ENCODE measurements around the gene PIWIL4.
"Not testable (repeated sequence)": the region's sequence is repeated elsewhere in the genome, so short reads cannot be mapped to it uniquely, and the experiment has no call there.

PIWIL4 gene

GRCh38 chr11:94549146-94549545 lies 18.0 kb upstream of the PIWIL4 start:
- DNase-seq: no peak

DNA sequence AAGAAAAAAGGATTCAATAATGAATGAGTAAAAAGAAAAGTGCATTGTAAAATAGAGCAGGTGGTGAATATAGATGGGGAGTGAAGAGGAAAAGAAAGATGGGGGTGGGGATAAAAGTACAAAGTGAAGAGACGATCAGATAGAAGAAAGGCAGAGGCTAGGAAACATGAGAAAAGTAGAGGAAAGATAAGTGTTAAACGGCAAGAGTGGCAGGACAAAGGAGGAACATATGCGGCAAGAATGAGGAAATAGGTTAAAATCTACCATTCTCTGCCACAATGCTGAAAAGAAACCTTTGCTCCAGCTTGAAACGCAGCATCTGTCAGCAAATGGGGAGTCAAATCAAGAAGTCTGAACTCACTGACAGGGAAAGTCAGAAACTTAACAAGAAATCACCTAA lies 16.7 kb upstream of the PIWIL4 start:
- no peak for DNase-seq

DNA sequence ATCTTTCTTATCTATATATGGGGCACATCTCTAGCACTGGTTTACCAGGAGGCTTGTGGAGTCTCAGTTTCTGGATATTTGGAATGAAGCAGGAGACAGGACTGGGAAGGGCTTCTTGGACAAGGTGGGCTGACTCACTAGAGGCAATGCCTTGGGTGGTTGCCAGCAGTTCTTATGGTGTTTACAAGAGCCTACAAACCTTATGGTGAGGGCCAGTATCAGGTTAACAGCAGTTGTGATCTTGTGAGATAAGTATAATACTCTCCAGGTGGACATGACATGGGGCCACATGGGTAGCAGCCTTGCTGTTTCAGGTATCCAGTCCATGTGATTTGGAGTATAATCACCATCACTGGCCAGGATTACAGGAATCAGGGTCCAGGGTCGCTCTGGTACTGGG lies 13.2 kb upstream of the PIWIL4 start:
- no peak for DNase-seq

DNA sequence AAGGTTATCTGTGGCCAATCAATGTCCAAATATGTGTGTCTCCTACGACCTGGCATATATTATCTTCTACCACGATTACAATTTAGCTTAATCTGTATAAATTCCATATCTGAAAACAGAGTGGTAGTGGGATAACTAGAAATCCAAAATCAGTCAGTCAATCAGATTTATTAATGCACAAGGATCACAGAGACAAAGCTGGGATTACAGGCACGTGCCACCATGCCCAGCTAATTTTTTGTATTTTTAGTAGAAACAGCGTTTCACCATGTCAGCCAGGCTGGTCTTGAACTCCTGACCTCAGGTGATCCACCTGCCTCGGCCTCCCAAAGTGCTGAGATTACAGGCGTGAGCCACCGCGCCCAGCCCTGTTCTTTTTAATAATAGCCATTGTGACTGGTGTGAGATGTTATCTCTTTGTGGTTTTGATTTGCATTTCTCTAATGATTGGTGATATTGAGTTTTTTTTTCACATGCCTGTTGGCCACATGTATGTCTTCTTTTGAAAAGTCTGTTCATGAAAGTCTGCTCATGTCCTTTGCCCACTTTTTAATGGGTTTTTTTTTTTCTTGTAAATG lies 11.3 kb upstream of the PIWIL4 start:
- not testable (repeated sequence) for DNase-seq

- no peak for DNase-seq
Measured at GRCh38 chr11:94557421-94557820, 9.7 kb upstream of the PIWIL4 start.

- no peak for DNase-seq
Measured at GRCh38 chr11:94557992-94558391, 9.2 kb upstream of the PIWIL4 start.

- DNase-seq: no peak
Measured at GRCh38 chr11:94558468-94558867, 8.7 kb upstream of the PIWIL4 start.

- DNase-seq: no peak
Measured at GRCh38 chr11:94558932-94559331, 8.2 kb upstream of the PIWIL4 start.

GRCh38 chr11:94559361-94559760 lies 7.8 kb upstream of the PIWIL4 start:
- no peak for DNase-seq

- DNase-seq: no peak
Measured at GRCh38 chr11:94560834-94561233, 6.3 kb upstream of the PIWIL4 start.

GRCh38 chr11:94563176-94563847 lies 3.9 kb upstream of the PIWIL4 start:
- no peak for DNase-seq

GRCh38 chr11:94563848-94564467 lies 3.2 kb upstream of the PIWIL4 start:
- no peak for DNase-seq

GRCh38 chr11:94568200-94568599 lies 1.0 kb downstream of the PIWIL4 start:
- DNase-seq: no peak

DNA sequence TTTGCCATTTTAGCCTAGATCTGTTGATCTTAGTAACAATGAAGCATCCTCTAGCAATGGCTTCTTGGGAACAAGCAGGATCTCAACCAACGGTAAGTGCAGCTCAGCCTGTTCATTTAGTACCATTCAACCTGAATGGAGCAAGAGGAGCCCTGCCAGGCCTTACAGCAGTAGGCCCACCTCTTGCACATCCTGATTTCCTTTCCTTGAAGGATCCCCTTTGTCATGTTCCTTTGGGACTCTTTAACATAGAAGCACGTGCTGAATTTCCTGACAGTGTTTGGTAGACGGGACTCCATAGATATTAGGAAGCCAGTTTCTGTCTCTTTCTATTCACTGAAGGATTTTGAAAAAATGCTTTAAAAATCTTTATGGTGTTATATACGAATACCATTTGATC lies 1.5 kb downstream of the PIWIL4 start:
- no peak for DNase-seq

GRCh38 chr11:94572975-94573374 lies 5.8 kb downstream of the PIWIL4 start:
- DNase-seq: not testable (repeated sequence)

GRCh38 chr11:94574193-94574961 lies 7.2 kb downstream of the PIWIL4 start:
- no peak for DNase-seq

DNA sequence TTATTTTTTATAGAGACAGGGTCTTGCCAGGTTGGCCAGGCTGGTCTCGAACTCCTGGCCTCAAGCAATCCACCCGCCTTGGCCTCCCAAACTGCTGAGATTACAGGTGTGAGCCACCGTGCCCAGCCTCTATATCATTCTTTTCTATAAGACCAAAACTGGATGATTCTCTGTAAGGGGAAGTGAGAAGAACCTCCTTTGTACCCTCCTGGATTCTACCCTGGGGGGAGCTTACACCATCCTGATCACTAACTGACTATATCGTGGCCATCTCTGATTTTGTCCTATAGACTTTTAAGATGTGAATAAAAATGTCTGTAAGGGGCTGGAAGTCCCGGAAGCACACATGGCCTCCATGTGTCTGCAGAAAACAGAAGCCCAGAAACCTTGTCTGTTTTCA lies 9.1 kb downstream of the PIWIL4 start:
- no peak for DNase-seq

- no peak for DNase-seq
Measured at GRCh38 chr11:94577841-94578240, 10.7 kb downstream of the PIWIL4 start.

GRCh38 chr11:94581926-94582325 lies 14.8 kb downstream of the PIWIL4 start:
- DNase-seq: no peak

DNA sequence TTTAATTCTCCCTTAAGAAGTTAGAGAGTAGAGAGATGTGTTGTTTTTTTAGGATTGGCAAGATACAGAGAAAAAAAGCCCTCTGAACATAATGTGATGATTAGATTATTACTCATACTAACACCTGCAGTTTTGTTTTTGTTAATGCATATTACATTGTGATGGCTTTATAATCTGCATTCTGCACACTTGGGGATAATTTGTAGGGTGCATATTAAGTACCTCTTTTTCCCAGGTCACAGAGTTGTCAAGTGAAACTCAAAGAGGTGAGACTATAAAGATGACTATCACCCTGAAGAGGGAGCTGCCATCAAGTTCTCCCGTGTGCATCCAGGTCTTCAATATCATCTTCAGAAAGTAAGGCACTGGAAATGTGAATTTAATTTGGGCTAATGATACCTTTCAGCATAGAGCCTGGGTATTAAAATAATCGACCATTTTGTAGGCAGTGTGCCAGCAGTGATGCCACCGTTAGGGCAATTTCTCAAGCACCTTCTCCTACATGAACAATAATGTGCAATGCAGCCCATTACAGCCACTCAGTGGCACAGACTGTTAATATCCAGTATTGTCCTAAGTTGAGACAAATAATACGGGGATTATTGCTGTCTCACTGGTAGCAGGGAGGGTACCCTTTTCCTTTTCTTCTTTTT lies 16.2 kb downstream of the PIWIL4 start:
- no peak for DNase-seq

DNA sequence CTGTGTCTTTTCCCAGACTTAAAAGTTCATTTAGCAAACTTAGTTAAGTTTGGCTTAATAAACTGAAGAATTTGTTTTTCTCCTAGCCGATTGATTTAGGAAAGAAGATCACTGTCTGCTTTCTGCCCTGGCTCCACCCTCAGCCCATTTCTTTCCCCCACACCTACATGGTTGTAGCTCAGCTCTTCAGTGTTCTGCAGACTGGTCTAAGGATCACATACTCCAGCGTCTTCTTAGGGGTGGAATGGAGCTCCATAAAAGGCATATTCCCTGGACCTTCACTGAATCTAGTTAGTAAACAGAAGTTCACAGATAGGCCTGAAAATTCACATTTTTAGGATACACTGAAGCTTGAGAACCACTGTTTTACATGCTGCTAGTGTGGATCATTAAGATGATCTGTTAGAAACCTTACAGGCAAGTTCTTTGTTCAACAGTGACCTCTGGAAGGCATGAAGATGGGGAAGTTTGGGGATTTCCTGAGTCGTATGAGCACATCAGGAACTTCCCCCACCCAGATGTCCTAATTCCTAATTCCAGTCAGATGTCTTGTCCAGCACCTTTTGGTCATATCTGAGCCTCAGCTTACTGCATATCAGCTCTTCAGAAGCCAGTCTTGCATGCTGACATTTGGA lies 16.8 kb downstream of the PIWIL4 start:
- DNase-seq: no peak

DNA sequence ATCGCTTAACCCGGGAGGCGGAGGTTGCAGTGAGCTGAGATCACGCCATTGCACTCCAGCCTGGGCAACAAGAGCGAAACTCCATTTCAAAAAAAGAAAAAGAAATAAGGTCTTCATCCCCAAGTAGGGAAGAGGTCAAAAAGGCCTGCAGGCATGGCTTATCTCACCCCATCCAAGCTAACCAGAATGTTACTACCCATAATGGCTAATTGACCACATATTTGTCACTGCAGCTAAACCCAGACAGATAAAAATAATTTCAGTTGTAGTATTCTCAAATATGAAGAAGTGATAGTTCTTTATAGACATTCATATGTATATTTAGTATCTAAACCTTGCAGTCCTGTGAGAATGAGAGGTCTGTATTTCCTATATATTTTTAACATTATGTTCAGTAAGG lies 17.8 kb downstream of the PIWIL4 start:
- DNase-seq: no peak

DNA sequence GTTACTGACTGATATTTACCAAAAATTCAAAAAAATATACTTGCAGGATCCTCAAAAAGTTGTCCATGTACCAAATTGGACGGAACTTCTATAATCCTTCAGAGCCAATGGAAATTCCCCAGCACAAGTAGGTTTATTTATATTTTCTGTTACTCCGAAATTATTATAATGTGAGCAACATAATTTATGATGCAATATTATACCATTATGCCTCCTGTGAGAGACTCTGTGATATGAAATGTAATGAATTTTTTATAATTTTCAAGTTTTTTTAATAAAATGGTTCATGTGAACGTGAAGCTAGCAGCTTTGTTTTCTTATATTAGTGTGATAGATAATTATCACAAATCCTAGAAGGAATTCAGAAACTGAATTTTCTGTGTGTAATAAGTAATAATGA lies 18.2 kb downstream of the PIWIL4 start:
- no peak for DNase-seq

Measured in NCI-H187 treated with DMSO at 0.1 percent for 48 hours (cell line).